ENCODE data around the gene ZWILCH. TPM values are rescaled to one million over a fixed set of nuclear protein-coding genes. Genes with fewer than 3 reads are reported as not detected.

Gene ZWILCH
- total RNA-seq, 1 donor from 2014 or later = 89.5 TPM

DNA sequence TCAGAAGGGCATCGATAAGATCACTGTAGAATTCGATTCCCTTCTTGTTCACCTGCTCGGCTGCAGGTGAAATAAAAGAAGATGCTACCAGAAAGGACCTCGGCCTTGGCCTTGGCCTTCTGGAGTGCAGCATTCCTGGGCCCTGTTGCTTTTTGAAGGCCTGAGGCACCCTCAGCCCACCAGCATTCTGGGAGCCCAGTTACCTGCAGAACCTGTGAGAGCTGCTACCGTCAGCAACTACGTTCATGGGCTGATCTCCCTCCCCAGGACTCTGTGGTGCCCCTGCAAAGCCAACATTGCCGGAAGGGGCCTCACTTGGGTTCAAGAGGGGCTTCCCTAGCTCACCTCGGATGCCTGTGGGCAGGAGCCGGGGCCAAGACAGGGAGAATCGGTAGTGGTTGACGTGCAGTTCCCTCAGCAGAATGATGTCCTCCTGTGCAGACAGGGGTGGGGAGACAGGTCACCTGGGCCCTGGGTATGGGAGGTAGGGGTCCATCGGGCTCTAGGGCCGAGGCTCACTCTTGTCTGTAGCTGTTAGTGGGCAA lies 58.5 kb downstream of the ZWILCH start:
- Mint-ChIP-seq H3K27ac (no peak overlapping the region), H3K4me1 (peaks cover 26% of the 10 kb centered on the region)
- no peak for DNase-seq (ENCODE audit: low spot score)

DNA sequence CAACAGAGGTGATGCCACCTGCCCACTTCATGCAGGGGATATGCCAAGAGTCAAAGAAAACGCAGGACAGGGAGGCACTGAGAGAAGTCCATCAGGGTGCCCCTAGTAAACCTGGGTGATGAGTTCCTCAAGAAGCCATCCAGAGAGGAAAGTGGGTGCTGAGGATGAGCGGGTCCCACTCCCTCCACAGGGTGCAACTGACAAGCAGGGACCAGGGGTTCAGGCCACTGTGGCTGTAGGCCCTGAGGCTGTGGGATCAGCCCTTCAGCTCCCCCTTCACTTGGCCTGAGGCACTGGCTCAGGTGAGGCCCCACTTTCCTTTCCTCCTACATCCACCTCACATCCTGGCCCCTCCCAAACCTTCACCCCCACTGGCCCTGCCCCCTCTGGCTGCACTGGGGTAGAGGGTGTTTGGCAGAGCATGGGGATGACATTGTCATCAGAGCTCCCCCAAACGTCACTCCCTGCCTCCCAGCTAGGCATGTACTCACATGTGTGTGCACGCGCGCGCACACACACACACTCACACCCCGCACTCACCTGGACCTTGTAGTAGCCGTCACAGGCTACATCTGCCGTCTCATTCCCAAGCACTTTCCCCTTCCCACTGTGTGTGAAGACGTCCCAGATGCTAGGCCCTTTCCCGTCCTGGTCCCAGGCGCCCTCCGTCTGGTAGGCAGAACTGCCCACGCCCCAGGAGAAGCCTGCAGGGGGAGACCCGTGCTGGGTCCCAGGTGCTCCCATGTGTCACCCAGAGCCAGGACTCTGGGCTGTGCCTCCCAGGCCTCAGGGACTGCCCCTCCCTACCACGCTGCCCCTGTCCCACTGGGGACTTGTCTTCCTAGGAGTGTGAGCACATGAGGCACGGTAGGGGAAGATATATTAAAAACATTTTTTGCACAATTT lies 59.3 kb downstream of the ZWILCH start:
- TF ChIP-seq EZH2phosphoT487 (IDR thresholded peaks at IDR 0.05) (no peak), EZH2 (IDR thresholded peaks at IDR 0.05) (no peak)
- TF ChIP-seq, protein P1, sequence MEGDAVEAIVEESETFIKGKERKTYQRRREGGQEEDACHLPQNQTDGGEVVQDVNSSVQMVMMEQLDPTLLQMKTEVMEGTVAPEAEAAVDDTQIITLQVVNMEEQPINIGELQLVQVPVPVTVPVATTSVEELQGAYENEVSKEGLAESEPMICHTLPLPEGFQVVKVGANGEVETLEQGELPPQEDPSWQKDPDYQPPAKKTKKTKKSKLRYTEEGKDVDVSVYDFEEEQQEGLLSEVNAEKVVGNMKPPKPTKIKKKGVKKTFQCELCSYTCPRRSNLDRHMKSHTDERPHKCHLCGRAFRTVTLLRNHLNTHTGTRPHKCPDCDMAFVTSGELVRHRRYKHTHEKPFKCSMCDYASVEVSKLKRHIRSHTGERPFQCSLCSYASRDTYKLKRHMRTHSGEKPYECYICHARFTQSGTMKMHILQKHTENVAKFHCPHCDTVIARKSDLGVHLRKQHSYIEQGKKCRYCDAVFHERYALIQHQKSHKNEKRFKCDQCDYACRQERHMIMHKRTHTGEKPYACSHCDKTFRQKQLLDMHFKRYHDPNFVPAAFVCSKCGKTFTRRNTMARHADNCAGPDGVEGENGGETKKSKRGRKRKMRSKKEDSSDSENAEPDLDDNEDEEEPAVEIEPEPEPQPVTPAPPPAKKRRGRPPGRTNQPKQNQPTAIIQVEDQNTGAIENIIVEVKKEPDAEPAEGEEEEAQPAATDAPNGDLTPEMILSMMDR (IDR thresholded peaks at IDR 0.05) = no peak
- no peaks in the 10 kb centered on the region for H3K9me3 ChIP-seq (ENCODE audit: low read depth)
- peaks cover 9% of the 10 kb centered on the region for H3F3A ChIP-seq (ENCODE audit: low read depth)
- peak overlapping the region; percentile 39 for H3K4me3 ChIP-seq
- no peaks in the 10 kb centered on the region for H3K36me3 ChIP-seq
- no peaks in the 10 kb centered on the region for H4K20me1 ChIP-seq (ENCODE audit: low read depth)
- H3K27ac Mint-ChIP-seq = peak overlapping the region; percentile 60
- H3K4me2 ChIP-seq = peak overlapping the region; percentile 80
- no peaks in the 10 kb centered on the region for H3K9me3 Mint-ChIP-seq
- peaks cover 27% of the 10 kb centered on the region for H3K4me1 Mint-ChIP-seq
- H3K27me3 Mint-ChIP-seq (ENCODE audit: insufficient read depth, low read depth) = peaks cover 4% of the 10 kb centered on the region
- H3K4me1 ChIP-seq = peaks cover 21% of the 10 kb centered on the region
- H3K36me3 Mint-ChIP-seq = no peaks in the 10 kb centered on the region
- H3K9ac ChIP-seq = no peak overlapping the region
- no peak overlapping the region for H3K27ac ChIP-seq
- no peak for DNase-seq (ENCODE audit: low spot score)
- H3K4me3 Mint-ChIP-seq = no peak overlapping the region
- H3K79me2 ChIP-seq (ENCODE audit: low read depth) = no peaks in the 10 kb centered on the region
- H3K27me3 ChIP-seq = no peaks in the 10 kb centered on the region
- H2AFZ ChIP-seq (replicated peaks) = no peak overlapping the region

More for the DNA sequence above, 58.5 kb downstream of the ZWILCH start:
- Histone ChIP-seq H3K27me3 (no peaks in the 10 kb centered on the region), H3K9ac (no peak overlapping the region), H3K4me1 (peaks cover 21% of the 10 kb centered on the region), H3K9me3 (ENCODE audit: low read depth) (no peaks in the 10 kb centered on the region), H2AFZ (replicated peaks) (no peak overlapping the region), H3K79me2 (ENCODE audit: low read depth) (no peaks in the 10 kb centered on the region), H4K20me1 (ENCODE audit: low read depth) (no peaks in the 10 kb centered on the region), H3K4me3 (no peak overlapping the region), H3K27ac (no peak overlapping the region), H3K36me3 (no peaks in the 10 kb centered on the region), H3F3A (ENCODE audit: low read depth) (peaks cover 9% of the 10 kb centered on the region), H3K4me2 (no peak overlapping the region)
- H3K36me3 Mint-ChIP-seq = no peaks in the 10 kb centered on the region
- peaks cover 4% of the 10 kb centered on the region for H3K27me3 Mint-ChIP-seq (ENCODE audit: insufficient read depth, low read depth)
- no peaks in the 10 kb centered on the region for H3K9me3 Mint-ChIP-seq
- H3K4me3 Mint-ChIP-seq = no peak overlapping the region
- TF ChIP-seq, protein P1 (IDR thresholded peaks at IDR 0.05) = no peak
- TF ChIP-seq EZH2phosphoT487 (IDR thresholded peaks at IDR 0.05) = no peak
- TF ChIP-seq EZH2 (IDR thresholded peaks at IDR 0.05) = no peak

DNA sequence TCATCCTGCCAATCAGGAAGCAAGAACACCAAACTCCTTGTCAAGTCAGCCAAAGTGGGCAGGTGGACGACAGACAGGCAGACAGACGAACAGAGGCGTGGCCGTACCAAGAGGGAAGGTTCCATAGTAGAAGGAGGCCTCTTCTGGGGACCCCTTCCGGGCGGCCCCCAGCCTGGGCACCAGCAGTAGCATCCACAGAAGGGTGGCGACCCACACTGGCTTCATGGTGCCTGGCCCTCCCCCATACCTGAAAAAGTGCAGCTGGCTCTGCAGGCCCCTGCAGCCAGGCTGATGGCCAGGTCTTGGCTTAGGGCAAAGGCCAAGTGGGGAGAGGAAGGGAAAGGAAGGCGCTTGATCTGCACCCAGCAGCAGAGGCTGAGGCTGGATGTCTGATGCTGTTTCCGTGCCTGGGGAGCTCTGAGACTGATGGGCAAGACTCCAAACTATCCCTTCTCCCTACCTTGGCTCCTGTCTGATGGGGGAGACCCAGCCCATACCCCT lies 60.1 kb downstream of the ZWILCH start:
- Histone ChIP-seq H3K36me3 (no peaks in the 10 kb centered on the region), H3F3A (ENCODE audit: low read depth) (peaks cover 9% of the 10 kb centered on the region), H3K4me2 (peak overlapping the region; percentile 80), H3K9me3 (ENCODE audit: low read depth) (no peaks in the 10 kb centered on the region), H3K27ac (peak overlapping the region; percentile 27), H3K27me3 (no peaks in the 10 kb centered on the region), H2AFZ (replicated peaks) (peak overlapping the region; percentile 51), H3K4me1 (peaks cover 21% of the 10 kb centered on the region), H4K20me1 (ENCODE audit: low read depth) (no peaks in the 10 kb centered on the region), H3K79me2 (ENCODE audit: low read depth) (no peaks in the 10 kb centered on the region), H3K4me3 (peak overlapping the region; percentile 39), H3K9ac (no peak overlapping the region)
- Mint-ChIP-seq H3K4me1 (peaks cover 32% of the 10 kb centered on the region), H3K36me3 (no peaks in the 10 kb centered on the region), H3K9me3 (no peaks in the 10 kb centered on the region), H3K27ac (peak overlapping the region; percentile 85), H3K4me3 (peak overlapping the region; percentile 71), H3K27me3 (ENCODE audit: insufficient read depth, low read depth) (peaks cover 4% of the 10 kb centered on the region)
- DNase-seq (ENCODE audit: low spot score) = peak; percentile 23
- TF ChIP-seq EZH2phosphoT487 (IDR thresholded peaks at IDR 0.05) (no peak), EZH2 (IDR thresholded peaks at IDR 0.05) (no peak)
- TF ChIP-seq, protein P1 (IDR thresholded peaks at IDR 0.05) = no peak
